Upper lobe of left lung (tissue), 4 donors: ENCODE results near the gene LGALS7.

Experiments
- EP300 ChIP-seq, 4 donors: sonication (generic); formaldehyde crosslinking; IDR thresholded peaks; one replicate each; pipeline ENCODE4 v1.5.1; 2017; ENCODE audit warnings: antibody characterized with exemption in 4 of 4, control low read depth in 2 of 4
- TF ChIP-seq, protein P1 (sequence below), 6 experiments: fragments of 450-650 bp in 4 of 6; fragments of 200-600 bp in 2 of 6; sonication (generic) in 2 of 6; IDR thresholded peaks; one replicate each; pipeline ENCODE4 v1.5.1; 2016 to 2019; ENCODE audit warnings: antibody characterized with exemption in 6 of 6

DNA sequence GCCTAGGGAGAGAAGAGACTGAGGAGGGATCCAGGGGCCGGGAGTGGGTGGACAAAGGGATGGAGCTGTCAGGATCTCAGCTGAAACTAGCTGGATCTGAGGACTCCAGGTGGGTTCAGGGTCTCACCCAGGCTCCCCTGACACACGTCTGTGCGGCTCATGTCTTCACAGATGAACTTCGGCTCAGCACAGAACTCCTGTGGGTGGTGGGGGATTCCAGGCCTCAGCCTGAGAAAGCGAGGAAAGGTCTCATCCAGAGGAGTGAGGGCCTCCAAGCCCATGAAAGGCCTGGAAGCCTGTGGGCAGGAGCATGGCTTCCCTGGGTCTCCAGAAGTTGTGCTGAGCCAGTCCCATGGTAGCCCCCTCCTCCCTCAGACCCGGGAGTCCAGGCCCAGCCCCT lies 30.4 kb downstream of the LGALS7 start:
- no peak for TF ChIP-seq EP300 (IDR thresholded peaks at IDR 0.05)
- TF ChIP-seq, protein P1, sequence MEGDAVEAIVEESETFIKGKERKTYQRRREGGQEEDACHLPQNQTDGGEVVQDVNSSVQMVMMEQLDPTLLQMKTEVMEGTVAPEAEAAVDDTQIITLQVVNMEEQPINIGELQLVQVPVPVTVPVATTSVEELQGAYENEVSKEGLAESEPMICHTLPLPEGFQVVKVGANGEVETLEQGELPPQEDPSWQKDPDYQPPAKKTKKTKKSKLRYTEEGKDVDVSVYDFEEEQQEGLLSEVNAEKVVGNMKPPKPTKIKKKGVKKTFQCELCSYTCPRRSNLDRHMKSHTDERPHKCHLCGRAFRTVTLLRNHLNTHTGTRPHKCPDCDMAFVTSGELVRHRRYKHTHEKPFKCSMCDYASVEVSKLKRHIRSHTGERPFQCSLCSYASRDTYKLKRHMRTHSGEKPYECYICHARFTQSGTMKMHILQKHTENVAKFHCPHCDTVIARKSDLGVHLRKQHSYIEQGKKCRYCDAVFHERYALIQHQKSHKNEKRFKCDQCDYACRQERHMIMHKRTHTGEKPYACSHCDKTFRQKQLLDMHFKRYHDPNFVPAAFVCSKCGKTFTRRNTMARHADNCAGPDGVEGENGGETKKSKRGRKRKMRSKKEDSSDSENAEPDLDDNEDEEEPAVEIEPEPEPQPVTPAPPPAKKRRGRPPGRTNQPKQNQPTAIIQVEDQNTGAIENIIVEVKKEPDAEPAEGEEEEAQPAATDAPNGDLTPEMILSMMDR (IDR thresholded peaks at IDR 0.05): no peak
